Kidney (tissue), 14 donors: ENCODE results near the gene PARP2. TPM values are rescaled to one million over a fixed set of nuclear protein-coding genes. Genes with fewer than 3 reads are reported as not detected.
A peak's percentile ranks its signal among the peaks of the same experiment; 100 is the strongest.
"Not testable (repeated sequence)": the region's sequence is repeated elsewhere in the genome, so short reads cannot be mapped to it uniquely, and the experiment has no call there.

Experiments used
- DNase-seq, 5 donors: peaks; one replicate each; pipeline ENCODE4 v3.0.0-alpha.2; 2013 to 2020
- FAIRE-seq: peaks from 2 replicates; lab custom pipeline; 2012; peaks lifted over from hg19 to GRCh38; lab: Jason Lieb, UNC
- H3K27ac ChIP-seq, 2 donors: one replicate each; pipeline ENCODE4 v1.7.0; 2013; ENCODE audit warnings: low read depth in 2 of 2, low read length in 2 of 2, inconsistent platforms in 1 of 2
- H3K27me3 ChIP-seq: one replicate; pipeline ENCODE4 v1.7.1; 2013; ENCODE audit warnings: low read length, inconsistent platforms; ENCODE audit not compliant: control insufficient read depth, insufficient read depth
- H3K36me3 ChIP-seq, 3 donors: one replicate each; pipeline versions ENCODE4 v1.7.0 to v1.7.1; 2013; ENCODE audit warnings: low read length in 3 of 3, control low read depth in 1 of 3, inconsistent platforms in 1 of 3; ENCODE audit not compliant: insufficient read depth in 3 of 3, control insufficient read depth in 2 of 3
- H3K4me1 ChIP-seq, 3 donors: one replicate each; pipeline versions ENCODE4 v1.7.0 to v1.7.1; 2013; ENCODE audit warnings: low read length in 3 of 3, inconsistent platforms in 1 of 3, low read depth in 1 of 3; ENCODE audit not compliant: control insufficient read depth in 2 of 3, insufficient read depth in 2 of 3
- H3K4me3 ChIP-seq, 3 donors: one replicate each; pipeline versions ENCODE4 v1.7.0 to v1.8.1; 2013; ENCODE audit warnings: low read length in 3 of 3, control low read depth in 1 of 3, inconsistent platforms in 1 of 3
- H3K9ac ChIP-seq, 3 donors: one replicate each; pipeline versions ENCODE4 v1.7.0 to v1.7.1; 2013; ENCODE audit warnings: low read length in 3 of 3, control low read depth in 1 of 3, inconsistent platforms in 1 of 3
- H3K9me3 ChIP-seq, 3 donors: one replicate each; pipeline versions ENCODE4 v1.7.0 to v1.7.1; 2013; ENCODE audit warnings: low read length in 3 of 3, control low read depth in 1 of 3, inconsistent platforms in 1 of 3; ENCODE audit not compliant: control insufficient read depth in 2 of 3, insufficient read depth in 1 of 3
- intact Hi-C: fragments of 100-400 bp; cut with DNase I; formaldehyde crosslinking; loops from one replicate; pipeline ENCODE4 v1.11.1; 2022
- polyA plus RNA-seq: library from polyadenylated mRNA; stranded (reverse); fragments of 350-450 nt; fragmentation: Illumina TruSeq; extraction: RNeasy Lipid Tissue Mini Kit (QIAGEN cat#74804); gene quantifications from one replicate; pipeline ENCODE4 v1.2.3, GENCODE V29; 2014; ENCODE audit warnings: low read depth, low replicate concordance; ENCODE audit not compliant: insufficient read depth
- total RNA-seq: library from RNA; stranded (reverse); fragmentation: NEBNext Ultra II Directional; extraction: Animal tissue kit (Norgen Biotek cat#: 25700); gene quantifications from one replicate; pipeline ENCODE4 v1.2.1, GENCODE V29; 2021
- TF ChIP-seq, protein P1 (sequence below): IDR thresholded peaks from 3 replicates; pipeline ENCODE4 v1.5.1; 2012; ENCODE audit warnings: mild to moderate bottlenecking, moderate library complexity, borderline replicate concordance; ENCODE audit not compliant: insufficient read depth; ENCODE audit errors: extremely low read depth
- donor health status: control.
- donor health status: control.
- donor health status: control.
- donor health status: control.
- donor health status: control.
- donor health status: DM: yes; HTN: yes; CAD: no.
- donor health status: Normal renal cell carcinoma (clear cell type).

PARP2 gene
- total and polyA plus RNA-seq, 2 donors from 2014 or later: 14.4 to 18.4 TPM

GRCh38 chr14:20350860-20351259, 7.4 kb downstream of the PARP2 start:
- Histone ChIP-seq H3K27ac (no peak overlapping the region), H3K36me3 (peaks cover 9 to 27% (median 26%) of the 10 kb centered on the region in 3 donors), H3K4me3 (no peak overlapping the region), H3K9me3 (no peaks in the 10 kb centered on the region), H3K27me3 (no peaks in the 10 kb centered on the region), H3K4me1 (no peaks in the 10 kb centered on the region), H3K9ac (no peak overlapping the region)
- FAIRE-seq (no peak), DNase-seq (no peak)
- intact Hi-C loops: no loop called here
- TF ChIP-seq, protein P1, sequence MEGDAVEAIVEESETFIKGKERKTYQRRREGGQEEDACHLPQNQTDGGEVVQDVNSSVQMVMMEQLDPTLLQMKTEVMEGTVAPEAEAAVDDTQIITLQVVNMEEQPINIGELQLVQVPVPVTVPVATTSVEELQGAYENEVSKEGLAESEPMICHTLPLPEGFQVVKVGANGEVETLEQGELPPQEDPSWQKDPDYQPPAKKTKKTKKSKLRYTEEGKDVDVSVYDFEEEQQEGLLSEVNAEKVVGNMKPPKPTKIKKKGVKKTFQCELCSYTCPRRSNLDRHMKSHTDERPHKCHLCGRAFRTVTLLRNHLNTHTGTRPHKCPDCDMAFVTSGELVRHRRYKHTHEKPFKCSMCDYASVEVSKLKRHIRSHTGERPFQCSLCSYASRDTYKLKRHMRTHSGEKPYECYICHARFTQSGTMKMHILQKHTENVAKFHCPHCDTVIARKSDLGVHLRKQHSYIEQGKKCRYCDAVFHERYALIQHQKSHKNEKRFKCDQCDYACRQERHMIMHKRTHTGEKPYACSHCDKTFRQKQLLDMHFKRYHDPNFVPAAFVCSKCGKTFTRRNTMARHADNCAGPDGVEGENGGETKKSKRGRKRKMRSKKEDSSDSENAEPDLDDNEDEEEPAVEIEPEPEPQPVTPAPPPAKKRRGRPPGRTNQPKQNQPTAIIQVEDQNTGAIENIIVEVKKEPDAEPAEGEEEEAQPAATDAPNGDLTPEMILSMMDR: peak; percentile 30

DNA sequence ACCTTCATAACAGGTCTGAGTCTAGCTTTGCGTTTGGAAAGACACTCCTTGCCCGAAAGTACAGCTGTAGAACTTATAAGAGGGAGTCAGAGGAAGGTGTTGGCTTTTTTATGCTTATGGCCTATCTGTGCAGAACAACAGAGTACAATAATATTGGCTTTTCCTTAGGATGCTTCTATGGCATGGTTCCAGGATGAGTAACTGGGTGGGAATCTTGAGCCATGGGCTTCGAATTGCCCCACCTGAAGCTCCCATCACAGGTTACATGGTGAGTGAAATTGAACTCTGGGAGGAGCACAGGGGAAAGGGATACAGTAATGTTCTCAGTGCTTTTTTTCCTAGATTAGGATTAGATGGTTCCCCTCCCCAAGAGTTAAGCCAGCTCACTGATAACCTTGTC, 13.0 kb downstream of the PARP2 start:
- peaks cover 6 to 47% (median 32%) of the 10 kb centered on the region in 3 donors for H3K36me3 ChIP-seq
- intact Hi-C loops: no loop called here
- no peaks in the 10 kb centered on the region for H3K27me3 ChIP-seq
- FAIRE-seq (no peak), DNase-seq (no peak)
- H3K9me3 ChIP-seq: no peaks in the 10 kb centered on the region
- TF ChIP-seq, protein P1: no peak
- H3K4me3 ChIP-seq: no peak overlapping the region
- no peak overlapping the region for H3K9ac ChIP-seq
- H3K27ac ChIP-seq: no peak overlapping the region
- no peaks in the 10 kb centered on the region for H3K4me1 ChIP-seq

- FAIRE-seq, H3K27me3 ChIP-seq, intact Hi-C loops, DNase-seq, H3K9ac ChIP-seq, H3K9me3 ChIP-seq, H3K4me1 ChIP-seq, H3K27ac ChIP-seq, H3K4me3 ChIP-seq: not testable (repeated sequence)
- H3K36me3 ChIP-seq: peaks cover 6 to 46% (median 28%) of the 10 kb centered on the region in 3 donors
Observed at GRCh38 chr14:20358474-20358873, 15.0 kb downstream of the PARP2 start.

- no peak for FAIRE-seq
- Histone ChIP-seq H3K4me1 (no peaks in the 10 kb centered on the region), H3K9ac (no peak overlapping the region), H3K27ac (no peak overlapping the region), H3K4me3 (no peak overlapping the region), H3K36me3 (peaks cover 0 to 18% (median 17%) of the 10 kb centered on the region in 3 donors), H3K27me3 (no peaks in the 10 kb centered on the region), H3K9me3 (no peaks in the 10 kb centered on the region)
- TF ChIP-seq, protein P1: no peak
- intact Hi-C loops: no loop called here
- DNase-seq: no peak
Observed at GRCh38 chr14:20365928-20366327, 22.5 kb downstream of the PARP2 start.
